ENCODE measurements around the gene BEGAIN.

The BEGAIN gene

GRCh38 chr14:100615736-100616695 lies 28.8 kb upstream of the BEGAIN start:
- no peak for DNase-seq

- DNase-seq = no peak
Measured at GRCh38 chr14:100614803-100615202, 27.6 kb upstream of the BEGAIN start.

GRCh38 chr14:100612986-100613385 lies 25.8 kb upstream of the BEGAIN start:
- no peak for DNase-seq

- no peak for DNase-seq
Measured at GRCh38 chr14:100611811-100612480, 24.7 kb upstream of the BEGAIN start.

- no peak for DNase-seq
Measured at GRCh38 chr14:100610511-100611217, 23.4 kb upstream of the BEGAIN start.

GRCh38 chr14:100609941-100610391 lies 22.7 kb upstream of the BEGAIN start:
- no peak for DNase-seq

- no peak for DNase-seq
Measured at GRCh38 chr14:100609331-100609870, 22.2 kb upstream of the BEGAIN start.

- DNase-seq = no peak
Measured at GRCh38 chr14:100608586-100609330, 21.5 kb upstream of the BEGAIN start.

GRCh38 chr14:100608064-100608463 lies 20.8 kb upstream of the BEGAIN start:
- no peak for DNase-seq

GRCh38 chr14:100607611-100607956 lies 20.4 kb upstream of the BEGAIN start:
- DNase-seq = no peak

- DNase-seq = no peak
Measured at GRCh38 chr14:100606687-100607610, 19.7 kb upstream of the BEGAIN start.

GRCh38 chr14:100605706-100606686 lies 18.8 kb upstream of the BEGAIN start:
- no peak for DNase-seq

GRCh38 chr14:100605230-100605629 lies 18.0 kb upstream of the BEGAIN start:
- DNase-seq = no peak

GRCh38 chr14:100604709-100605108 lies 17.5 kb upstream of the BEGAIN start:
- no peak for DNase-seq

- DNase-seq = no peak
Measured at GRCh38 chr14:100604121-100604501, 16.9 kb upstream of the BEGAIN start.

- DNase-seq = no peak
Measured at GRCh38 chr14:100603341-100604120, 16.3 kb upstream of the BEGAIN start.

GRCh38 chr14:100602621-100603230 lies 15.5 kb upstream of the BEGAIN start:
- DNase-seq = no peak

GRCh38 chr14:100601914-100602313 lies 14.7 kb upstream of the BEGAIN start:
- DNase-seq = no peak

GRCh38 chr14:100601064-100601463 lies 13.8 kb upstream of the BEGAIN start:
- DNase-seq = no peak

Data from DMS 273 treated with DMSO at 0.1 percent for 48 hours (cell line).